ENCODE measurements around the gene RASA3.
"Not testable (repeated sequence)": the region's sequence is repeated elsewhere in the genome, so short reads cannot be mapped to it uniquely, and the experiment has no call there.

RASA3 gene

GRCh38 chr13:114126086-114126485, 6.3 kb downstream of the RASA3 start:
- not testable (repeated sequence) for DNase-seq

GRCh38 chr13:114125589-114125988, 6.8 kb downstream of the RASA3 start:
- no peak for DNase-seq

GRCh38 chr13:114124921-114125320, 7.5 kb downstream of the RASA3 start:
- DNase-seq = no peak

- no peak for DNase-seq
These were observed 8.0 kb downstream of the RASA3 start for GRCh38 chr13:114124431-114124830.

- no peak for DNase-seq
These were observed 8.5 kb downstream of the RASA3 start for GRCh38 chr13:114123876-114124275.

GRCh38 chr13:114123448-114123847, 9.0 kb downstream of the RASA3 start:
- no peak for DNase-seq

- no peak for DNase-seq
These were observed 9.7 kb downstream of the RASA3 start for GRCh38 chr13:114122591-114123211.

- no peak for DNase-seq
These were observed 10.3 kb downstream of the RASA3 start for GRCh38 chr13:114122127-114122511.

- DNase-seq = no peak
These were observed 10.8 kb downstream of the RASA3 start for GRCh38 chr13:114121496-114122126.

- DNase-seq = no peak
These were observed 11.4 kb downstream of the RASA3 start for GRCh38 chr13:114121031-114121430.

GRCh38 chr13:114120591-114121011, 11.8 kb downstream of the RASA3 start:
- no peak for DNase-seq

GRCh38 chr13:114119196-114119595, 13.2 kb downstream of the RASA3 start:
- no peak for DNase-seq

GRCh38 chr13:114118511-114119123, 13.8 kb downstream of the RASA3 start:
- no peak for DNase-seq

- DNase-seq = no peak
These were observed 14.3 kb downstream of the RASA3 start for GRCh38 chr13:114118086-114118485.

GRCh38 chr13:114117341-114117874, 15.0 kb downstream of the RASA3 start:
- DNase-seq = not testable (repeated sequence)

GRCh38 chr13:114116734-114117133, 15.7 kb downstream of the RASA3 start:
- no peak for DNase-seq

GRCh38 chr13:114115796-114116195, 16.6 kb downstream of the RASA3 start:
- DNase-seq = no peak

- no peak for DNase-seq
These were observed 17.2 kb downstream of the RASA3 start for GRCh38 chr13:114115191-114115671.

- DNase-seq = not testable (repeated sequence)
These were observed 17.8 kb downstream of the RASA3 start for GRCh38 chr13:114114666-114115065.

GRCh38 chr13:114114006-114114640, 18.3 kb downstream of the RASA3 start:
- DNase-seq = no peak

GRCh38 chr13:114113395-114113794, 19.0 kb downstream of the RASA3 start:
- DNase-seq = not testable (repeated sequence)

GRCh38 chr13:114112826-114113322, 19.5 kb downstream of the RASA3 start:
- no peak for DNase-seq

GRCh38 chr13:114112231-114112825, 20.1 kb downstream of the RASA3 start:
- DNase-seq = no peak

Data from NCI-H1694 (cell line).